CD4-positive, alpha-beta T cell treated with Interleukin-12 subunit alpha and Interleukin-12 subunit beta, for 1 hour (primary cell): ENCODE data around the gene VDAC2.

Experiments used
- DNase-seq: peaks from one replicate; pipeline ENCODE4 v3.0.0-alpha.2; 2020

The VDAC2 gene

DNA sequence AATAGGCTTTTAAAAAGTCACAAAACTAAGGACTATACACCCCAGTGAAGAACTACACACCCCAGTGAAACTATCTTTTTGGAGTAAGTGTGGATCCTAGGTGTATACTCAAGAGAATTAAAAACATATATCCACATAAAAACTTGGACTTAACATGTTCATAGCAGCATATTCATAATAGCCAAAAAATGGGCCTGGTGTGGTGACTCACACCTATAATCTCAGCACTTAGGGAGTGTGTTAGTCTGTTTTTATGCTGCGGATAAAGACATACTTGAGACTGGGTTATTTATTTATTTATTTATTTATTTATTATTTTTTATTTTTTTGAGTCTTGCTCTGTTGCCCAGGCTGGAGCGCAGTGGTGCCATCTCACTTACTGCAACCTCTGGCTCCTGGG, 44.1 kb downstream of the VDAC2 start:
- DNase-seq = no peak

DNA sequence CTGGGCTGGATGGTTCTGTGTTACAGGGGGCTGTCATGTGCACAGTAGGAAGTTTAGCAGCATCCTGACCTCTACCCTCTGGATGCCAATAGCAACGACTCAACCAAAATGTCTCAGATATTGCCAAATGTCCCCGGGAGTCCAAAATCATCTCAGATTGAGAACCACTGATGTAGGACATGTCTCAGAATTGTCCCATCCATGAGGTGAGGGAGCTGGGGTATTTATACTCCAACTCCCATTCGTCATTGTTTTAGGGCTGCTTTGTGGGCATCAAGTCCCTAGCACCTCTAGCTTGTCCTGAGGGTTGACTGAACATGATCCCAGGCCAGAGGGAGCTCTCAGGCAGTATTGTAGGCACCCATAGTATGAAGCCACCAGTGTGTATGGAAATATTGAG, 50.4 kb downstream of the VDAC2 start:
- DNase-seq = no peak

DNA sequence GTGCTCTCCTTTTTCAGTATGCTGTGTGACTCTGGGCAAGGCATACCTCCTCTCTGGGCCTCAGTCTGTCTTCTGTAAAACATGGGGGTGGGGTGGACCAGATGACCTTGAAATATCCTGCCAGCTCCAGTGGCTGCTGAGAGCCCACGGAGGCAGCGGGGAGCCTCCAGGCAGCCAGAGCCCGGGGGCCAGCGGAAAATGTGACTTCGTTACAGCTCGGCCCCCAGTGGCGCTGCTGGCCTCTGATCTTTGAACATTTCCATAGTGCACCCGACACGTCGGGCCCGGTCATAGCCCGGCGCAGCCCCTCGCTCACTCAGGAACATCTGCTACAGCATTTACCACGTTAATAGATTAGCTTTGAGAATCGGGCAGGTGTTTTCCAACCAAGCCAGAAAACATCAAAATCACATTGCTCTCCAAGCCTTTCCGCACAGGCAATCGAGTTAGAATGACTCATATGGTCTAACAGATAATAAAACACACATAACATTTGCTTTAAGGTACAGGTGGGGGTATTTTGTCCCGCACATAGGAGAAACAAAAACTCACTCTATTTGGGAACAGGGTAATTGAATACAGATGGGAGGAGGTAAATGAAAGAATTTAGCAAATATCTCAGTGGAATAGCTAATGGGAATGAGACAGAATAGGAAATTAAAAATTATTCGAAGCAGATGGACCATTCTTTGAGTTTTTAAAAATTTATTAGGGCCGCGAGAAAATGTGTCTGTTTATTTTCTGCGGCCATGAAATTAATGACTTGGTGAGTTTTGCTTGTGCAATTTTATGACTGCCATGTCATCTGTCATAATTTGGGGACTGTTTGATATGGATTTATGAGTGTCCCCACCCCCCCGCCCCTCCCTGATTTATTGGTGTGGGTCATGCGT, 51.5 kb downstream of the VDAC2 start:
- DNase-seq = no peak

DNA sequence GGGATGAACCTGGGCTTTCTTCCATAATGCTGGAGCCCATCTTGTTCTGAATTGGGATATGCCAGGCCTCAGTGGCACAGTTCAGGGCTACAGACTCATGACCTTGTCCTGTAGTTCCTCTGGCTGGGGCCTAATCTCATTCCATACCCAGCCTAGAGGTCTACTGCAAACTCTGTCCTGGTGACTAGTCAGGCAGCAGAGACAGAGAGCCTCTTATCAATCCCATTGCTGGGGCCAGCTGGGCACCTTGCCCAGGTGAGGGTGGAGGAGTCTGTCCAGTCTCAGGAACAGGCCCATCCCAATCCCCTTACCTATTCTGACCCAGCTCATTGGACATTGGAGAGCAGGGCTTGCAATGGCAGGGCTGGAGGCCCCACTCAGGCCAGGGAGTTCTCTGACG, 53.2 kb downstream of the VDAC2 start:
- DNase-seq = no peak

DNA sequence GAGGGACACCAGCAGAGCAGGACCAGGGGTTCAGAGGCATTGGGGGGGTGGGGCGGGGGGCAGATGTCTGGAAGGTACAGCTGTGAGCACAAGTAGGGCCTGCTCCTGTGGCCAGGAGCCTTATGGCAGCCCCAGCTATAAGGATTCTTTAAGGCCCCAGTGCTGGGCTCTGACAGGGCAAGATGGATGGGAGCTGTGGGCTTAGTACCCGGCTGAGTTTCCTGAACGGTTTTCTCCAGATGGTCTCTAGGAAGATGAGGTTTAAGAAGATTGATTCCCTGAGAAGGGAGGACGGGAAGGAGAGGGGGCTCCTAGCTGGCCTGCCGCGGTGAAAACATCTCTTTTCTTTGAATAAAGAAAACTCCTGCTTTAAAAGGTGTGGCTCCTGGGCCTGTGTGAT, 55.3 kb downstream of the VDAC2 start:
- DNase-seq = no peak

DNA sequence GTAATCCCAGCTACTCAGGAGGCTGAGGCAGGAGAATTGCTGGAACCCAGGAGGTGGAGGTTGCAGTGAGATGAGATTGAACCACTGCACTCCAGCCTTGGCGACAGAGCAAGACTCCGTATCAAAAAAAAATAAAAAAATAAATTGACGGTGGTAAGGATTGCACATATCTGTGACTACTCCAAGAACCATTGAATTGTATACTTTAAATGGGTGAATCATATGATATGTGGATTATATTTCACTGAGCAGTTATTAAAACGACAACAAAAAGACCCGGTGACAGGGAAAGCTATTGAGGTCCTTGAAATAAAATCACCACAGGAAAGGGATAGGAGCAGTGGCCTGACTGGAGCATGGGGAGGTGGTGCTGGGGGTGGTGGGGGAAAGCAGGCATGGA, 56.3 kb downstream of the VDAC2 start:
- DNase-seq = no peak

DNA sequence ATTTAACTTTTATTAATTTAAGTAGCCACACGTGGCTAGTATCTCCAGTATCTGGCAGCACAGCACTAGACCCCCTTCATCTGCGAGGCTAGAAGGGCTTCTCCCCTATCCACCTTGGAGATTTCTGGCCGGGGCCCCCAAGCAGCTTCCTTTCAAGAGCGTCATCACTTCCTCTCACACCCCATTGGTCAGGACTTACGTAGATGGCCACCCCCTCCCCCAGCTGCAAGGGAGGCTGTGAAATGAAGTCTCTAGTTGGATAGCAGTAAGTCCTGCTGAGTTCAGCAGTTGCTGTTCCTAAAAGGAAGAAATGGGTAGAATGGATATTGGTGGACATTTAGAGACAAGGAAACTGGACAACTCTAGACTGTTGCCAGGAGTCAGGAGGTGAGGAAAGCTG, 59.0 kb downstream of the VDAC2 start:
- no peak for DNase-seq

DNA sequence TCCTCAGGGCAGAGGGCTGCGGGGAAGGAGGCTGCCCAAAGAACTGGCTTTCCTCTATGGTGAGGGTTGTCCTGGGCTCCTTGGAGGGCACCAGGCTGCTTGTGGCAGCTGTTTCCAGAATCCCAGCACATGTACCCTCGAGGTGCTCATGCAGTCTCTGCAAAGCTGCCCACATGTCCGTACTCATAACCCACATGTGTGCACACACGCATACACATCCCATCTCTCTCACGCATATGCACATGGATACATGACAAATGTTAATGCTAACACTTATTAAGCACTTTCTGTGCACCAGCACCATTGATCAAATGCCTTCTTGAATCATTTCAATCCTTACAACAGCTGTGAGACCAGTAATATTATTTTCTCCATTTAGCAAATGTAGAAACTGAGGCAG, 61.5 kb downstream of the VDAC2 start:
- DNase-seq = no peak

DNA sequence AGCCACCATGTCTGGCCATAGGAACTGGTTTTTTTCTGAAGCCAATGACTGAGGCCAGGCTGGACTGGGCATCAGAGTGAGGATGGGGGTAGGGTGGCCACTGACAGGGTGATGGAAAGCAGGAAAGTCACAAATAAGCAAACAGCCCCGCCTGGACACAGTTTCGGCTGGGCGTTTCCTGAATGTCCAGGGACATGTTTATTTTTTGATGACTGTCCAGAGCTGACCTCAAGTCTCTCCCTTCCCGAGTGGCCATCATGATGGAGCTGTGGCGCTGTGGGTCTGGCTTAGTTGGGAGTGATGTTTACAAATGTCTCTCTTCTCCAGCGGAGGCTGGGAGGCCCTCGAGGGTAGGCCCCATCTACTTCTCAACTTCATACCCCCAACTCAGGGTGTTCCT, 62.3 kb downstream of the VDAC2 start:
- no peak for DNase-seq

DNA sequence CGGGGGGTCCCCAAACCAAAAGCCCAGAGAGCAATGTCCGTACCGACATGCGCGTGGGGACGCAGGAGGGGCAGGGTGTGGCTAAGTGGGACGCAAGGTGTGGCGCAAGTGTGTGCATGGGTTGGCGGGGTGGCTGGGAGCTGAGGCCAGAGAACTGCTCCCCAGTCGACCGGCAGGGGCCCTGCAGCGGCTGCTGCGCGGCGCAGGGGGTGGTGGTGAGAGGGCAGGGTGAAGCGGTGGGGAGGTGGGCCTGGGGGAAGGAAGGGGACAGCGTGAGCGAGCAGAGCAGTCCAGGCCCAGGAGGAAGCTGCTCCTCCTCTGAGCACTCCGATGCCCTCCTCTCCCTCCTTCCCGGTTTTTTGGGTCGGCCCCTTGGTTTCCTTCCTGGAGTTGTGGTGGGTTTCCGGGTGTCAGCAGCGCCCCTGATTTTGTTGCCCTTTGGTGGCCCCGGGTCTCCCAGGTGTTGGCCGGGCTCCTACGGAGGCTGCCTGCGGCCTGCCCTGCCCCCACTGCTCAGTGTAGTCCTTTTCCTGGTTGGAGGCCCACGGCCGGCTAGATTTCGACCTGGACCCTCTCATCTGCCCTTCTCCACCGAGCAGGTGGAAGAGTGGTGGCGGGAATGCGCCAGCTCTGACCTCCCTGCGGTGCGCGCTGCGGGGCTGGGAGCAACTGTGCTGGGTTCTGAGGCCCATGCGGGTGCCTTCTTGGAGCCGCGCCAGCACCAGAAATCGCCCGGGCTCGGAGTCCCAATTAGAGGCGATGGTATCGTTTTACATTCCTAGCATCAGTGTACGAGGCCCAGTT, 65.7 kb downstream of the VDAC2 start:
- DNase-seq = no peak

DNA sequence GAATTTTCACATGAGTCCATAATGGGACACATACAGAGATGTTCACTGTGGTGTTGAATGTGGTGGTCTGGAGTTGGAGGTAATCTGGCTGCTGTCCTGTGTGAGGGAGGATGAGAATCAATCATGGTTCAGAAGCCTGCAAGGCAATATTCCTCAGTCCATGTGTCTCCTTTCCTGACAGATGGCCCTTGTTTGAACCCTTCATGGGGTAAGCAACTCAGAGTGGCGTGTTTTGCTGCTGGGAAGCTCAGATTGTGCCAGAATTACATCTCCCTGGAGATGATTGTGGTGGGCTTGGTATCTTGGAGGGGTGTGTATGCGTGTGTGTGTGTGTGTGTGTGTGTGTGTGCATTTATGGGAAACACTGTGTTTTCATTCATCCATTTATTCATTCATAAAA, 69.6 kb downstream of the VDAC2 start:
- DNase-seq = no peak
